H1 (cell line): ENCODE data around the gene MAFF. TPM values are rescaled to one million over a fixed set of nuclear protein-coding genes. Genes with fewer than 3 reads are reported as not detected.

Experiments
- CTCF ChIA-PET: fragments of 300-600 bp; sonication (Branson Sonifier 250); formaldehyde crosslinking; loops from one replicate; lab custom pipeline; 2021; ENCODE audit not compliant: partially characterized antibody; lab: Charles Lee
- POLR2A ChIA-PET: fragments of 300-600 bp; sonication (Branson Sonifier 250); formaldehyde crosslinking; loops from one replicate; lab custom pipeline; 2021; ENCODE audit warnings: inconsistent platforms; ENCODE audit not compliant: partially characterized antibody; lab: Charles Lee
- DNase-seq, 2 experiments: peaks; one replicate each; pipeline versions ENCODE4 v3.0.0 to v3.0.0-alpha.2; 2010 to 2022; ENCODE audit warnings: low spot score in 2 of 2, low read depth in 1 of 2, mixed read lengths in 1 of 2
- FAIRE-seq: peaks from 2 replicates; lab custom pipeline; 2011; peaks lifted over from hg19 to GRCh38; lab: Jason Lieb, UNC
- H2AFZ ChIP-seq: 2 replicates; pipeline ENCODE4 v1.8.1; 2012; ENCODE audit warnings: low read length, inconsistent platforms
- H2AK5ac ChIP-seq: 2 replicates; pipeline ENCODE4 v1.6.1; 2013; ENCODE audit warnings: low read depth, low read length
- H2BK120ac ChIP-seq: replicated peaks from 2 replicates; pipeline ENCODE3; 2013; ENCODE audit warnings: low read depth, low read length, inconsistent platforms
- H2BK12ac ChIP-seq: 2 replicates; pipeline ENCODE4 v1.6.1; 2013; ENCODE audit warnings: low read depth, low read length
- H2BK15ac ChIP-seq: 2 replicates; pipeline ENCODE4 v1.6.1; 2013; ENCODE audit warnings: low read length
- H2BK20ac ChIP-seq: 2 replicates; pipeline ENCODE4 v1.6.1; 2013; ENCODE audit warnings: low read length
- H2BK5ac ChIP-seq: 2 replicates; pipeline ENCODE4 v1.6.1; 2013; ENCODE audit warnings: low read depth, low read length
- H3K14ac ChIP-seq: 2 replicates; pipeline ENCODE4 v1.6.1; 2013; ENCODE audit warnings: inconsistent platforms; ENCODE audit not compliant: insufficient read length
- H3K18ac ChIP-seq: 2 replicates; pipeline ENCODE4 v1.6.1; 2013; ENCODE audit warnings: low read length; ENCODE audit errors: extremely low read depth
- H3K23ac ChIP-seq: 2 replicates; pipeline ENCODE4 v1.6.1; 2013; ENCODE audit warnings: inconsistent platforms; ENCODE audit not compliant: insufficient read length
- H3K23me2 ChIP-seq: 2 replicates; pipeline ENCODE4 v1.6.1; 2013; ENCODE audit warnings: low read depth, low read length
- H3K27ac ChIP-seq: 2 replicates; pipeline ENCODE4 v1.6.1; 2011; ENCODE audit warnings: low read depth, low read length, inconsistent platforms
- H3K27me3 ChIP-seq, 4 experiments: replicated peaks in 1 of 4; 1 replicate in 1 of 4; 2 replicates in 3 of 4; pipeline versions ENCODE4 v1.6.1 to v1.8.1; 2011 to 2013; ENCODE audit warnings: low read length in 3 of 4, mild to moderate bottlenecking in 3 of 4, inconsistent platforms in 2 of 4, mixed read lengths in 2 of 4, moderate library complexity in 1 of 4; ENCODE audit not compliant: control insufficient read depth in 3 of 4, insufficient read depth in 3 of 4; ENCODE audit errors: extremely low read depth in 1 of 4
- H3K36me3 ChIP-seq, 4 experiments: 2 replicates each; pipeline versions ENCODE4 v1.6.1 to v1.8.1; 2011 to 2013; ENCODE audit warnings: mild to moderate bottlenecking in 4 of 4, low read length in 3 of 4, moderate library complexity in 2 of 4, control low read depth in 1 of 4, inconsistent platforms in 1 of 4; ENCODE audit not compliant: insufficient read depth in 4 of 4, control insufficient read depth in 2 of 4
- H3K4ac ChIP-seq: replicated peaks from 2 replicates; pipeline ENCODE3; 2013; ENCODE audit warnings: low read length, low read depth, mixed read lengths, inconsistent platforms; ENCODE audit not compliant: insufficient read length
- H3K4me1 ChIP-seq, 4 experiments: replicated peaks in 1 of 4; 1 replicate in 1 of 4; 2 replicates in 3 of 4; pipeline versions ENCODE4 v1.6.1 to v1.8.1; 2011 to 2013; ENCODE audit warnings: low read length in 3 of 4, inconsistent platforms in 2 of 4, mixed read lengths in 1 of 4; ENCODE audit not compliant: insufficient read depth in 4 of 4, control insufficient read depth in 3 of 4
- H3K4me2 ChIP-seq, 2 experiments: 2 replicates each; pipeline versions ENCODE4 v1.6.1 to v1.8.1; 2011 to 2013; ENCODE audit warnings: low read depth in 2 of 2, low read length in 2 of 2, control low read depth in 1 of 2, inconsistent platforms in 1 of 2, mild to moderate bottlenecking in 1 of 2; ENCODE audit not compliant: insufficient read depth in 1 of 2
- H3K4me3 ChIP-seq, 4 experiments: fragments of 200-600, 300-600 bp in 1 of 4; sonication (generic), shearing (Covaris generic), sonication (Bioruptor Twin) in 1 of 4; 2 replicates each; pipeline versions ENCODE4 v1.5.1 to v1.8.1; 2011 to 2016; ENCODE audit warnings: low read length in 4 of 4, low read depth in 3 of 4, control low read depth in 2 of 4, inconsistent platforms in 2 of 4, mild to moderate bottlenecking in 2 of 4, mixed read lengths in 1 of 4, moderate library complexity in 1 of 4; ENCODE audit not compliant: insufficient read depth in 2 of 4; ENCODE audit errors: extremely low read depth in 1 of 4
- H3K56ac ChIP-seq: replicated peaks from 2 replicates; pipeline ENCODE3; 2013; ENCODE audit warnings: low read depth, mild to moderate bottlenecking, mixed read lengths, low read length, inconsistent platforms; ENCODE audit not compliant: insufficient read length
- H3K79me1 ChIP-seq: 2 replicates; pipeline ENCODE4 v1.6.1; 2013; ENCODE audit warnings: low read depth, low read length, control low read depth
- H3K79me2 ChIP-seq, 2 experiments: 2 replicates each; pipeline versions ENCODE4 v1.6.1 to v1.8.1; 2012 to 2013; ENCODE audit warnings: low read length in 2 of 2, mild to moderate bottlenecking in 2 of 2, inconsistent platforms in 1 of 2; ENCODE audit not compliant: insufficient read depth in 2 of 2, control insufficient read depth in 1 of 2
- H3K9ac ChIP-seq, 4 experiments: replicated peaks in 1 of 4; 1 replicate in 1 of 4; 2 replicates in 3 of 4; pipeline versions ENCODE4 v1.6.1 to v1.8.1; 2011 to 2013; ENCODE audit warnings: low read depth in 3 of 4, low read length in 3 of 4, control low read depth in 2 of 4, mild to moderate bottlenecking in 2 of 4, moderate library complexity in 2 of 4, inconsistent platforms in 1 of 4; ENCODE audit errors: extremely low read depth in 1 of 4
- H3K9me3 ChIP-seq, 2 experiments: 2 replicates each; pipeline versions ENCODE4 v1.6.1 to v1.8.1; 2012 to 2013; ENCODE audit warnings: mild to moderate bottlenecking in 2 of 2, moderate library complexity in 2 of 2, control low read depth in 1 of 2, inconsistent platforms in 1 of 2, low read depth in 1 of 2, low read length in 1 of 2, mixed read lengths in 1 of 2; ENCODE audit not compliant: insufficient read depth in 2 of 2
- H4K20me1 ChIP-seq, 2 experiments: replicated peaks in 1 of 2; 2 replicates each; pipeline versions ENCODE3 to v1.8.1; 2011 to 2013; ENCODE audit warnings: inconsistent platforms in 2 of 2, low read length in 2 of 2, mild to moderate bottlenecking in 1 of 2; ENCODE audit not compliant: insufficient read depth in 2 of 2, control insufficient read depth in 1 of 2
- H4K5ac ChIP-seq: 2 replicates; pipeline ENCODE4 v1.6.1; 2013; ENCODE audit warnings: low read length, low read depth, mixed read lengths, inconsistent platforms; ENCODE audit not compliant: insufficient read length
- H4K8ac ChIP-seq: 2 replicates; pipeline ENCODE4 v1.8.0; 2013; ENCODE audit warnings: mild to moderate bottlenecking, moderate library complexity, low read length, inconsistent platforms; ENCODE audit not compliant: insufficient read depth; ENCODE audit errors: extremely low read depth
- H4K91ac ChIP-seq: replicated peaks from 2 replicates; pipeline ENCODE3; 2013; ENCODE audit warnings: low read length, mixed read lengths, inconsistent platforms; ENCODE audit not compliant: insufficient read length
- BACH1 ChIP-seq: IDR thresholded peaks from 2 replicates; pipeline ENCODE4 v1.6.1; 2012; ENCODE audit warnings: low read length, improper control_type of control experiment
- CBX8 ChIP-seq: fragments of 300-800, 300-1000 bp; sonication (generic); IDR thresholded peaks from 2 replicates; pipeline ENCODE4 v1.7.1; 2016; ENCODE audit warnings: low read depth, low read length, borderline replicate concordance
- CHD2 ChIP-seq: IDR thresholded peaks from 2 replicates; pipeline ENCODE4 v1.6.1; 2012; ENCODE audit warnings: low read length, improper control_type of control experiment
- JUND ChIP-seq: IDR thresholded peaks from 2 replicates; pipeline ENCODE4 v1.6.1; 2011; ENCODE audit warnings: mild to moderate bottlenecking, improper control_type of control experiment, low read length
- SIX5 ChIP-seq: IDR thresholded peaks from 2 replicates; pipeline ENCODE4 v1.6.1; 2011; ENCODE audit warnings: mild to moderate bottlenecking, low read depth, low read length
- SP1 ChIP-seq: IDR thresholded peaks from 2 replicates; pipeline ENCODE4 v1.6.1; 2011; ENCODE audit warnings: low read depth, low read length
- SP2 ChIP-seq: IDR thresholded peaks from 2 replicates; pipeline ENCODE4 v1.6.1; 2012; ENCODE audit warnings: mild to moderate bottlenecking, low read length, inconsistent platforms
- TCF12 ChIP-seq: IDR thresholded peaks from 2 replicates; pipeline ENCODE4 v1.6.1; 2011; ENCODE audit warnings: low read depth, mild to moderate bottlenecking, low read length
- WGBS, 2 experiments: shearing (Covaris generic) in 1 of 2; methylation state at CpG; one replicate each; pipeline versions ENCODE4 v1.1.6 to v1.1.7; 2013 to 2015; ENCODE audit warnings: low lambda C conversion rate in 2 of 2, mixed read lengths in 2 of 2, inconsistent platforms in 1 of 2, low coverage in 1 of 2, missing lambda C conversion rate in 1 of 2; ENCODE audit not compliant: insufficient replicate concordance in 2 of 2, insufficient coverage in 1 of 2, insufficient read length in 1 of 2; ENCODE audit errors: extremely low coverage in 1 of 2, missing lambda C conversion rate in 1 of 2; 5-methylcytosine and 5-hydroxymethylcytosine counted together
- polyA plus RNA-seq, 7 experiments: library from polyadenylated mRNA; depleted of rRNA in 3 of 7; stranded (reverse) in 5 of 7; unstranded in 2 of 7; fragments of >200 nt in 5 of 7; fragments of 200-250 nt in 2 of 7; gene quantifications; 1 replicate in 5 of 7; 2 replicates in 1 of 7; 4 replicates in 1 of 7; pipeline versions ENCODE4 v1.2.1 to v1.2.3, GENCODE V29; 2011 to 2013; ENCODE audit warnings: missing spikeins in 2 of 7, mixed read lengths in 2 of 7
- total RNA-seq: library from RNA; stranded (reverse); fragmentation: NEBNext Ultra II Directional; extraction: Animal tissue kit (Norgen Biotek cat#: 25700); gene quantifications from 2 replicates; pipeline ENCODE4 v1.2.1, GENCODE V29; 2021
- TF ChIP-seq, protein P1 (sequence below): IDR thresholded peaks from 2 replicates; pipeline ENCODE4 v1.6.1; 2012; ENCODE audit warnings: inconsistent platforms
- TF ChIP-seq, protein P2 (sequence below): IDR thresholded peaks from 2 replicates; pipeline ENCODE4 v1.6.1; 2012; ENCODE audit warnings: inconsistent platforms

The MAFF gene
- total and polyA plus RNA-seq, 2 of the 8 experiments (the other 6 are each of a cell fraction or from before 2014, with no cell fraction given), result 1.5 to 6.3 TPM

DNA sequence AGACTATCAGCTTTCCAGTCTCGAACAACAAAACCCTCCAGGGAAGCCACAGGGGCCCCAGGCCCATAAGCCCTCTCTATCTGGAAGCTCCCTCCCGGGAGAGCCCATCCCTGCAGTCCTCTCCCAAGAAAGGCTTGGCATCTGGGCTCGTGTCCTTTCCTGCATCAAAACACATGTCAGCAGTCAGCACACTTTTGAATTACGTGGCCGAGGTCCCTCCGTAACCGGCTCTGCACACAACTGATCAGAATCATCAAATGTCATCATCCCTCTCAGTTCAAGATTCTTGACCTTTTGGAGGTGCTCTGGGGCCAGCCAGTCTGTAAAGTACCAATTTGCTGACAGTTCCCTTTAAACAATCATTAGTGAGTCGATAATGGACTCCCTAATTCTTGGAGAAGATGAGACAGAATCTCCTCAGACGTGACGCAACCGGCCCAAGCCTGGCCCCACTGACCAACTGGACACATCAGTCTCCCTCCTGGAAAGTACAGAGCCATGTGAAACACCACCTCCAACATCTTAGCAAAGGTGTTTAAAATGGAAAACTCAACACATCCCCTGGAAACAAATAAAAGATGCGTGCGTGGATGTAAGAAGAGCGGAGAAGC is 33.6 kb downstream of the MAFF start:
- Histone ChIP-seq H3K23ac (no peak overlapping the region), H3K4me3 (no peak overlapping the region), H3K9ac (no peak overlapping the region), H3K27me3 (no peaks in the 10 kb centered on the region), H3K4me2 (no peak overlapping the region), H4K5ac (no peak overlapping the region), H2BK12ac (no peak overlapping the region), H3K27ac (no peak overlapping the region), H3K14ac (no peak overlapping the region), H3K18ac (no peak overlapping the region), H4K20me1 (peaks cover 0 to 4% of the 10 kb centered on the region in 2 experiments), H4K8ac (no peak overlapping the region), H2BK5ac (no peak overlapping the region), H3K79me1 (peaks cover 5% of the 10 kb centered on the region; the same call in 1 of the 2 replicates), H2AK5ac (no peak overlapping the region), H3K36me3 (peaks cover 0 to 32% (median 18%) of the 10 kb centered on the region in 4 experiments; a peak in 7 of 8 replicates), H4K91ac (no peak overlapping the region), H2AFZ (no peak overlapping the region), H3K4me1 (peaks cover 0 to 3% (median 0%) of the 10 kb centered on the region in 4 experiments; a peak in 2 of 7 replicates), H3K23me2 (no peaks in the 10 kb centered on the region), H2BK20ac (no peak overlapping the region), H3K56ac (no peak overlapping the region), H3K4ac (no peak overlapping the region), H3K79me2 (no peaks in the 10 kb centered on the region), H3K9me3 (no peaks in the 10 kb centered on the region), H2BK15ac (no peak overlapping the region), H2BK120ac (no peak overlapping the region)
- DNase-seq, result no peak
- TF ChIP-seq SP1 (no peak), CBX8 (no peak), SIX5 (no peak), SP2 (no peak), BACH1 (no peak), TCF12 (no peak), JUND (no peak), CHD2 (no peak)
- TF ChIP-seq, protein P1, sequence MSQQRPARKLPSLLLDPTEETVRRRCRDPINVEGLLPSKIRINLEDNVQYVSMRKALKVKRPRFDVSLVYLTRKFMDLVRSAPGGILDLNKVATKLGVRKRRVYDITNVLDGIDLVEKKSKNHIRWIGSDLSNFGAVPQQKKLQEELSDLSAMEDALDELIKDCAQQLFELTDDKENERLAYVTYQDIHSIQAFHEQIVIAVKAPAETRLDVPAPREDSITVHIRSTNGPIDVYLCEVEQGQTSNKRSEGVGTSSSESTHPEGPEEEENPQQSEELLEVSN, result no peak
- TF ChIP-seq, protein P2, sequence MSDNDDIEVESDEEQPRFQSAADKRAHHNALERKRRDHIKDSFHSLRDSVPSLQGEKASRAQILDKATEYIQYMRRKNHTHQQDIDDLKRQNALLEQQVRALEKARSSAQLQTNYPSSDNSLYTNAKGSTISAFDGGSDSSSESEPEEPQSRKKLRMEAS, result no peak
- ChIA-PET CTCF (interaction anchor here (0.8 to 1.6 kb wide), 6 partner anchors 13 to 137 kb away, joined by 3 to 4 read pairs (median 3); no protein-coding TSS in a partner anchor), POLR2A (no interaction called here)
- FAIRE-seq, result no peak
- 91% methylated on average over 14 of the region's 14 CpGs; no CpG with 5 or more reads in 1 of the 2 experiments for WGBS, 2 experiments
